Measurements from ENCODE around the gene AIPL1.
A peak's percentile ranks its signal among the peaks of the same experiment; 100 is the strongest.

Gene AIPL1

GRCh38 chr17:6474376-6474775 is 39.5 kb upstream of the AIPL1 start:
- peaks cover 3% of the 10 kb centered on the region for H3K27me3 Mint-ChIP-seq (ENCODE audit: low read depth)
- no peaks in the 10 kb centered on the region for H3K9me3 Mint-ChIP-seq
- peaks cover 28% of the 10 kb centered on the region for H3K4me1 Mint-ChIP-seq
- TF ChIP-seq, protein P1, sequence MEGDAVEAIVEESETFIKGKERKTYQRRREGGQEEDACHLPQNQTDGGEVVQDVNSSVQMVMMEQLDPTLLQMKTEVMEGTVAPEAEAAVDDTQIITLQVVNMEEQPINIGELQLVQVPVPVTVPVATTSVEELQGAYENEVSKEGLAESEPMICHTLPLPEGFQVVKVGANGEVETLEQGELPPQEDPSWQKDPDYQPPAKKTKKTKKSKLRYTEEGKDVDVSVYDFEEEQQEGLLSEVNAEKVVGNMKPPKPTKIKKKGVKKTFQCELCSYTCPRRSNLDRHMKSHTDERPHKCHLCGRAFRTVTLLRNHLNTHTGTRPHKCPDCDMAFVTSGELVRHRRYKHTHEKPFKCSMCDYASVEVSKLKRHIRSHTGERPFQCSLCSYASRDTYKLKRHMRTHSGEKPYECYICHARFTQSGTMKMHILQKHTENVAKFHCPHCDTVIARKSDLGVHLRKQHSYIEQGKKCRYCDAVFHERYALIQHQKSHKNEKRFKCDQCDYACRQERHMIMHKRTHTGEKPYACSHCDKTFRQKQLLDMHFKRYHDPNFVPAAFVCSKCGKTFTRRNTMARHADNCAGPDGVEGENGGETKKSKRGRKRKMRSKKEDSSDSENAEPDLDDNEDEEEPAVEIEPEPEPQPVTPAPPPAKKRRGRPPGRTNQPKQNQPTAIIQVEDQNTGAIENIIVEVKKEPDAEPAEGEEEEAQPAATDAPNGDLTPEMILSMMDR (IDR thresholded peaks at IDR 0.05; ENCODE audit: unreplicated experiment in 3 of 3) = no peak
- no peak overlapping the region for H3K4me3 Mint-ChIP-seq
- H3K36me3 Mint-ChIP-seq (ENCODE audit: low read depth) = no peaks in the 10 kb centered on the region
- no peak overlapping the region for H3K27ac Mint-ChIP-seq

DNA sequence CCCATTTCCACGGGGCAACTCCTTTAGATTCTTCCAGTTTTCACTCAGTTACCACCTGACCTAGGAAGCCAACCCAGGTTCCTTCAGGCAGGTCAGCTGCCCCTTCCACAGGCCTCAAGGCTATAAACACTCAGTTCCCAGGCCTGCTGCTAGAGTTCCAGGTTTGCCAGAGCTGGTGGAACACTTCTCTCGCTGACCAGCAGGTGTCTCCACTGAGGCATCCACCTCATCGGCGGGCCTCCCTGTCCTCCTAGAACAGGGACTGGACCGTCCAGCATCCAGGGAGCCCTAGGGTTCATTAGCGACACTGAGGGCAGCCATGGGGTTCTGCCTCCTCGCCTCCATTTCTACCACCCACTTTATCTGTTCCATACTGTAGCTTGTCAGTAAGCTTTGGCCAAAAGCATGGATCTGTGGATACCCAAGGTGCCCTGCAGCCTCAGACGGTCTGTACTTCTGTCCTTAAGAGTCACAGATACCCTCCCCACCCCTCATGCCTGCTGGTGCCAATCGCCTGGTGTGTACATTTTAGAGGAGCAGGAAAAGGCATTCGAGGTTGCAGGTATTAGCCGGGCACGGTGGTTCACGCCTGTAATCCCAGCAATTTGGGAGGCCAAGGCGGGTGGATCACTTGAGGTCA is 38.3 kb upstream of the AIPL1 start:
- Mint-ChIP-seq H3K27me3 (ENCODE audit: low read depth) (peaks cover 3% of the 10 kb centered on the region), H3K36me3 (ENCODE audit: low read depth) (peaks cover 7% of the 10 kb centered on the region), H3K4me1 (peaks cover 28% of the 10 kb centered on the region), H3K4me3 (no peak overlapping the region), H3K9me3 (no peaks in the 10 kb centered on the region), H3K27ac (peak overlapping the region; percentile 19 to 43 (median 34))
- TF ChIP-seq, protein P1 (IDR thresholded peaks at IDR 0.05; ENCODE audit: unreplicated experiment in 3 of 3) = peak; percentile 92 to 95 (median 94)

- H3K27me3 Mint-ChIP-seq (ENCODE audit: low read depth) = peaks cover 3% of the 10 kb centered on the region
- H3K27ac Mint-ChIP-seq = no peak overlapping the region
- peaks cover 3% of the 10 kb centered on the region for H3K9me3 Mint-ChIP-seq
- H3K4me1 Mint-ChIP-seq = peaks cover 28% of the 10 kb centered on the region
- H3K4me3 Mint-ChIP-seq = no peak overlapping the region
- TF ChIP-seq, protein P1 (IDR thresholded peaks at IDR 0.05; ENCODE audit: unreplicated experiment in 3 of 3) = no peak
- peaks cover 11% of the 10 kb centered on the region for H3K36me3 Mint-ChIP-seq (ENCODE audit: low read depth)
Observed at GRCh38 chr17:6472517-6472916, 37.6 kb upstream of the AIPL1 start.

GRCh38 chr17:6471531-6472465 is 36.9 kb upstream of the AIPL1 start:
- peaks cover 28% of the 10 kb centered on the region for H3K4me1 Mint-ChIP-seq
- TF ChIP-seq, protein P1 (IDR thresholded peaks at IDR 0.05; ENCODE audit: unreplicated experiment in 3 of 3) = no peak
- H3K27ac Mint-ChIP-seq = peak overlapping the region in 1 of 3 experiments; percentile 72
- no peak overlapping the region for H3K4me3 Mint-ChIP-seq
- H3K36me3 Mint-ChIP-seq (ENCODE audit: low read depth) = peaks cover 11% of the 10 kb centered on the region
- no peaks in the 10 kb centered on the region for H3K27me3 Mint-ChIP-seq (ENCODE audit: low read depth)
- H3K9me3 Mint-ChIP-seq = peaks cover 3% of the 10 kb centered on the region

DNA sequence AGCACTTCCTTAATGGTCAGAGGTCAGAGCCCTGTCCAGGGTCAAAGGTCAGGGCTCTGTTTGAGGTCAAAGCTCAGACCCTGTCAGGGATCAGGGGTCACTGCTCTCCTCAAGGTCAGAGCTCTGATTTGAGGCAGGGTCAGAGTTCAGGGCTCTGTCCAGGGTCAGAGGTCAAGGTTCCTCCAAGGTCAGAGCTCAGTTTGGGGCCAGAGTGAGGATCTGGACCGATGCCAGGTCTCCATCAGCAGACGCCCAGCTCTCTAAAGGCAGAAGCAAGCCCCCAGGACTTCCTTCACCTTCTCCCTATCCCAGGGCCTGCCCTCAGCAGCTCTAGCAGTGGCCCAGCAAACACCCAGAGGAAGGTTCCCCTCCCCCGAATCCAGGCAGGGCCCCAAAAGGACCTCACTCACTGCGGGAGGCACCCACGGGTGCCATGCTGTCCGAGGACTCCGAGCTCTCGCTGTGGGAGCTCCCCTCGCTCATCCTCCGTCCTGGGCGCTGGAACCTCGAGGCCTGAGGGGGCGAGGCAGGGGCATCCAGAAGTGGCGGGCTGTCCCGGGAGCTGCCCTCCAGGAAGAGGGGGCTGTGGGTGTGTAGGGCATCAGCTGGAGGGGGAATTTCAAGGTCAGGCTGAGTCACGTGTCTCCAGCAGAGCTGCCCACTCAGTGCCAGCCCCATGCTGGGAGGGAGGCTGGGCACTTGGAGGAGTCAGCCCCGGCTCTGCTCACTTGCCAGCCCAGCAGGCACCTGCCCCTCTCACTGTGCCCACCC is 36.0 kb upstream of the AIPL1 start:
- H3K4me3 Mint-ChIP-seq = no peak overlapping the region
- peaks cover 6% of the 10 kb centered on the region for H3K9me3 Mint-ChIP-seq
- TF ChIP-seq, protein P1 (IDR thresholded peaks at IDR 0.05; ENCODE audit: unreplicated experiment in 3 of 3) = no peak
- peaks cover 20% of the 10 kb centered on the region for H3K4me1 Mint-ChIP-seq
- no peaks in the 10 kb centered on the region for H3K27me3 Mint-ChIP-seq (ENCODE audit: low read depth)
- peaks cover 18% of the 10 kb centered on the region for H3K36me3 Mint-ChIP-seq (ENCODE audit: low read depth)
- no peak overlapping the region for H3K27ac Mint-ChIP-seq
